Spinal cord (tissue), 10 donors: Measurements from ENCODE around the gene TBC1D8B. TPM values are rescaled to one million over a fixed set of nuclear protein-coding genes. Genes with fewer than 3 reads are reported as not detected.

Source experiments
- DNase-seq, 6 donors: peaks; one replicate each; pipeline versions ENCODE4 v3.0.0 to v3.0.0-alpha.2; 2013 to 2015; ENCODE audit warnings: low spot score in 6 of 6, low read depth in 4 of 6
- H3K27ac ChIP-seq: one replicate; pipeline ENCODE4 v1.5.1; 2013; ENCODE audit warnings: low read depth, low read length, control low read depth
- H3K27me3 ChIP-seq: one replicate; pipeline ENCODE4 v1.6.1; 2013; ENCODE audit warnings: low read length; ENCODE audit not compliant: control insufficient read depth, insufficient read depth
- H3K36me3 ChIP-seq: one replicate; pipeline ENCODE4 v1.6.1; 2013; ENCODE audit warnings: low read length; ENCODE audit not compliant: control insufficient read depth, insufficient read depth
- H3K4me1 ChIP-seq: one replicate; pipeline ENCODE4 v1.6.1; 2013; ENCODE audit warnings: low read length; ENCODE audit not compliant: control insufficient read depth, insufficient read depth
- H3K4me3 ChIP-seq: one replicate; pipeline ENCODE4 v1.5.1; 2013; ENCODE audit warnings: low read depth, low read length, control low read depth
- H3K9me3 ChIP-seq: one replicate; pipeline ENCODE4 v1.6.1; 2013; ENCODE audit warnings: low read length; ENCODE audit not compliant: control insufficient read depth, insufficient read depth
- WGBS: methylation state at CpG from one replicate; pipeline ENCODE4 v1.1.5; 2013; ENCODE audit warnings: missing lambda C conversion rate; ENCODE audit not compliant: insufficient coverage; 5-methylcytosine and 5-hydroxymethylcytosine counted together
- polyA plus RNA-seq, 2 donors: library from polyadenylated mRNA; unstranded; fragments of 120-200 nt; gene quantifications; one replicate each; pipeline ENCODE4 v1.2.1, GENCODE V29; 2013; ENCODE audit not compliant: insufficient read length in 2 of 2
- total RNA-seq, 2 donors: library from RNA; depleted of rRNA in 1 of 2; stranded (reverse); fragments of 120-200 nt in 1 of 2; fragments of >200 nt in 1 of 2; gene quantifications; one replicate each; pipeline versions ENCODE4 v1.2.3 to v1.2.4, GENCODE V29; 2013 to 2014
- donor health status: healthy.

Gene TBC1D8B
- total and polyA plus RNA-seq, 4 donors = 1.0 to 9.0 (median 2.8) TPM

DNA sequence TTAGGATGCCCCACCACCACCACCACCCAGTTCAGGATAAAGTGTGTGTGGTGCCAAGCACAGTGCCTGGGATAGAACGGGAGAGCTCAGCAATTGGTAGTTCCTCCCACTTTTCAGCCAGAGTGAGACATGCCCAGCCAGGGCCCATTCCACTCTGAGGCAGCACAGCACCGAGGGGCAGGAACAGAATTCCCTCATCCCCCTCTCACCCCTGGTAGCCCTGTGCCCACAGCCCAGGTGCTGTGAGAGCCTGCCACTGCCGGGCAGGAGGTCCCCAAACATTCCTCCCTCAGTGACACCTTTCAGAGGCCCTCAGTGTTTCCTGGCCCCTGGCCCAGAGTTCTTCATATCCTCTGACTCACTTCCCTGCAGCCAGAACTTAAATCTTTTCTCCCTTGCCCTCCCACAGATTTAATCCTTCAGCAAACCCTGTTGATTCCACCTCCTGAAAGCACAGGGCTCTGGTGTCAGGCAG lies 92.5 kb downstream of the TBC1D8B start:
- H3K27me3 ChIP-seq = peaks cover 11% of the 10 kb centered on the region
- no peaks in the 10 kb centered on the region for H3K4me1 ChIP-seq
- 57% methylated on average over 3 of the region's 3 CpGs for WGBS
- H3K27ac ChIP-seq = no peak overlapping the region
- no peak overlapping the region for H3K4me3 ChIP-seq
- no peaks in the 10 kb centered on the region for H3K36me3 ChIP-seq
- no peak for DNase-seq
- no peaks in the 10 kb centered on the region for H3K9me3 ChIP-seq

DNA sequence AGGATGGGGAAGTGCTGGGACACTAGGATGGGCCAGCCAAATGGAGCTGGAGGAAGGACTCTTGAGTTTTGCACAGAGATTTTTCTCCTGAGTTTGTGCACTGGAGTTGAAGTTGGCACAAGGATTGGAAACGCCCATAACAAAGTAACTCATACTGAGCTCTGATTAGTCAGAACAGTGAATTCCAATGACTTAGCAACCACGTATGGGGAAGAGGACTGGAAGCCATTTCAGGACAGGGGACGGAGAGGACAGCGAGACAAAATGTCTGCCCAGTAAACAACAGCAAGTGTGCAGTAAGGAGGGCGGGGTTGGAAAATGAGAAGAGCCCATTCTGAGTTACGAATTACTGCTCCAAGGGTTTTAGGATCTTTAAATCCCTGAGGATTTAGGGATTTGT lies 94.8 kb downstream of the TBC1D8B start:
- DNase-seq = no peak
- H3K4me3 ChIP-seq = no peak overlapping the region
- H3K27me3 ChIP-seq = peaks cover 11% of the 10 kb centered on the region
- no peaks in the 10 kb centered on the region for H3K9me3 ChIP-seq
- no peaks in the 10 kb centered on the region for H3K36me3 ChIP-seq
- H3K27ac ChIP-seq = no peak overlapping the region
- 57% methylated on average over 3 of the region's 6 CpGs for WGBS
- H3K4me1 ChIP-seq = no peaks in the 10 kb centered on the region

DNA sequence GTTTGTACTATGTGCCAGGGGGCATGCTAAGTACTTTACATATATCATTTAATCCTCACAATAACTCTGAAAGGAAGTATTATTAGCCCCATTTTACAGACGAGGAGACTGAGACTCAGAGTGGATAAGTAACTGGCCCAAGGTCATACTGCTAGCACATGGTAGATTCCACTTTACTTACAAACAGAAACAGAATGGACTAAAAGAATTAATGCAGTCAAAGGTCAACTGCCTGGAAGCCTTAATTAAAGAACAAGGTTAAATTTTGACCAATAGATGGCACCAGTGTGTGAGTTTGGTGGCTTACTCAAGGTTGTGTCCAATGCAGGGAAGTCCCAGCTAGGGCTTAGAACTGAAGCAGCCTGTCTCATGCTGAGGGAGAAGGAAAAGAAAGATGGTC lies 96.0 kb downstream of the TBC1D8B start:
- WGBS = no CpG with 5 or more reads among the region's 1 CpG
- H3K4me1 ChIP-seq = no peaks in the 10 kb centered on the region
- peak in 1 of 6 donors; percentile 20 for DNase-seq
- no peaks in the 10 kb centered on the region for H3K36me3 ChIP-seq
- H3K27ac ChIP-seq = no peak overlapping the region
- no peak overlapping the region for H3K4me3 ChIP-seq
- no peaks in the 10 kb centered on the region for H3K9me3 ChIP-seq
- H3K27me3 ChIP-seq = peaks cover 12% of the 10 kb centered on the region

DNA sequence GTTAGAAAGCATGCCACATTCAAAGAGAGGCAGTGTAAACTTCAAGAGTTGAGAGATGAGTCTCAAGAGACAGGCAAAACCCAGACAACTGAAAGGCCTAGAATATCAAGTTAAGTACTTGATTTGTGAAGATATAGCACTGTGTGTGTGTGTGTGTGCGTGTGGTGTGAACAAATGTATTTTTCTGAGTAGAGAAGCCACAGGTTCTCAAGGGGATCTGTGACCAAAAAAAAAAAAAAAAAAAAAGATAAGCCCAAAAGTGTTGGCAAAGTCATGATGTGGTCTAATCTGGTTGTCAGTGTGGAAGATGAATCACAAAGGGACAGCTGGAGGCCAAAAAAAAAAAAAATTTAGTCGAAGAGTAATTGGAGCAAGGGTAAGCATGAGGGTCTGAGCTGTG lies 96.8 kb downstream of the TBC1D8B start:
- Histone ChIP-seq H3K4me3 (no peak overlapping the region), H3K27me3 (peaks cover 12% of the 10 kb centered on the region), H3K36me3 (no peaks in the 10 kb centered on the region), H3K9me3 (no peaks in the 10 kb centered on the region), H3K27ac (no peak overlapping the region), H3K4me1 (peaks cover 5% of the 10 kb centered on the region)
- DNase-seq = no peak
- WGBS = 80% methylated on average over 1 of the region's 2 CpGs

DNA sequence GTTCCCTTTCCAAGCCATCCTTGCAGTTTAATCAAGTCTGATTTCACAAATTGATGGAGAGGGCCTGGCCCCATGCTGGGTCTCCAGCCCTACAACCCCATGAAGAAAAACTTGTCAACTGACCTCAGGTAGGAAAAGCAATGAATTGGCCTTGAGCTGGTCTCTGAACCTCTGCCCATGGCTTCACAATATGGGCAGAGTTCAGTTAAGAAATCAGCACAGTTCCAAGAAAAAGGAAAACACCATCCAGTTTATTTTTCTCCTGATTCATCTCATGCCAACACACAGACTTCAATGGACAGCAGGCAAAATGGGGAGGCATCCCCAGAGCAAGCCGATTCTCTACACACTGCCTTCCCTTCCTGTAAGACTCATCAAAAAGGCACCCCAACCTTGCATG lies 97.4 kb downstream of the TBC1D8B start:
- Histone ChIP-seq H3K27ac (no peak overlapping the region), H3K27me3 (peaks cover 11% of the 10 kb centered on the region), H3K4me3 (no peak overlapping the region), H3K9me3 (no peaks in the 10 kb centered on the region), H3K36me3 (no peaks in the 10 kb centered on the region), H3K4me1 (peaks cover 5% of the 10 kb centered on the region)
- no CpG with 5 or more reads among the region's 1 CpG for WGBS
- DNase-seq = no peak

DNA sequence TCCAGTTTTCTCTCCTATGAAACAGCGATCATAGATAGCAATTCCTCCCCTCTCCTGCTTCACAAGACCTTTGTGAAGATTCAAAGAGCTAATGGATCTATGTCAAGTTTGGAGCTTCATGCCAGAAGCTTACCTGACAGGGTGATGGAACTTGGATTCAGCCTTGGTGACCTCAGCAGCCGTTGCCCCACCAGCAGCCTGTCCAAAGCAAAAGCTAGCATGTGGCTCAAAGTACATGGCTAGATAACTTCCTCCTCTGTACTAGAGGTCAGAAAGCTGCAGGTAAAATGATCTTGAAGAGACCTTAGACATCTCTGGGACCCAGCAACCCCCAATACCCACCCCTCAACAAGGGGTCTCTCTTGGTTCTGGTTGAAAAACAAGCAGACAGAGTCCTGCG lies 98.9 kb downstream of the TBC1D8B start:
- Histone ChIP-seq H3K4me3 (no peak overlapping the region), H3K9me3 (no peaks in the 10 kb centered on the region), H3K36me3 (no peaks in the 10 kb centered on the region), H3K4me1 (peaks cover 14% of the 10 kb centered on the region), H3K27ac (no peak overlapping the region), H3K27me3 (peaks cover 12% of the 10 kb centered on the region)
- 95% methylated on average over 2 of the region's 3 CpGs for WGBS
- DNase-seq = no peak

DNA sequence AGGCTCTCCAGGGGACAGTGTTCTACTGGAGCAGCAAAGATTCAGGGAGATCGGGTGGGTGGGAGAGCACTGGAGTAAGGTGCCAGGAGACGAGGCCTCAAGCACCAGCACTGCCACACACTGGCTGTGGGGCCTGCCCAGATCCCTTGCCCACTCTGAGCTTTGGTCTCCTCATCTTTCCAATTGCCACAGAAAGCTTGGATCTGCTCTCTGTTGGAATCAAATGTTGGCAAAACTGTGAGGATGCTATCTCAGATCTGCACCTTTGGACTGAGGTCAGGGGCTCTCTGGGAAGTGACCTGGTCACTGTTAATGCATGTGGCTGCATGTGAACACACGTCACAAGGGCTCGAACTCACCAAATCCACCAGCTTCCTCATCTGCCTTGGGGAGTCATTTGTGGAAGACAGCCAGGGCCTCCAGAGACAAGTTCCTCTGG lies 99.3 kb downstream of the TBC1D8B start:
- Histone ChIP-seq H3K27ac (no peak overlapping the region), H3K9me3 (no peaks in the 10 kb centered on the region), H3K27me3 (peaks cover 12% of the 10 kb centered on the region), H3K36me3 (no peaks in the 10 kb centered on the region), H3K4me3 (no peak overlapping the region), H3K4me1 (peaks cover 16% of the 10 kb centered on the region)
- DNase-seq = no peak
- WGBS = 65% methylated on average over 2 of the region's 4 CpGs

DNA sequence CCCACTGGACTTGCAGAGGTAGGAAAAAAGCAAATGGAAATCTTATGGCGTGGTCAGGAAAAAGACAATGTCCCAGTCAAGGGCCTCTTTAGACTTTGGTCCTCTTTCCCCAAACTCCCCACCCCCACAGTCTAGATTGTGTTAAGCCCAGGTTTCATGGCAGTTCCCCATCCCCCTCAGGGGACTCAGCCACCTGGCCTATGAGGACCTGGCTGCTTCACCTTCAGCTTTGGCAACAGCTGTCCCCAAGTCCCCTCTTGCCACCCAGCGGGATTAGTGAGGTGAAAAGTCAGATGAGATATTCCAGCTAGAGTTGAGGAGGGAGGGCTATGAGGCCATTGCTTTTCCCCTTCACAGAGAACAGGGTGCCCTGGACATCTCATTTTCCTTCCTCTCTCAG lies 100.2 kb downstream of the TBC1D8B start:
- Histone ChIP-seq H3K36me3 (no peaks in the 10 kb centered on the region), H3K4me3 (no peak overlapping the region), H3K27ac (no peak overlapping the region), H3K4me1 (peaks cover 16% of the 10 kb centered on the region), H3K27me3 (peaks cover 12% of the 10 kb centered on the region), H3K9me3 (no peaks in the 10 kb centered on the region)
- no peak for DNase-seq
- 80% methylated on average over 1 of the region's 2 CpGs for WGBS

DNA sequence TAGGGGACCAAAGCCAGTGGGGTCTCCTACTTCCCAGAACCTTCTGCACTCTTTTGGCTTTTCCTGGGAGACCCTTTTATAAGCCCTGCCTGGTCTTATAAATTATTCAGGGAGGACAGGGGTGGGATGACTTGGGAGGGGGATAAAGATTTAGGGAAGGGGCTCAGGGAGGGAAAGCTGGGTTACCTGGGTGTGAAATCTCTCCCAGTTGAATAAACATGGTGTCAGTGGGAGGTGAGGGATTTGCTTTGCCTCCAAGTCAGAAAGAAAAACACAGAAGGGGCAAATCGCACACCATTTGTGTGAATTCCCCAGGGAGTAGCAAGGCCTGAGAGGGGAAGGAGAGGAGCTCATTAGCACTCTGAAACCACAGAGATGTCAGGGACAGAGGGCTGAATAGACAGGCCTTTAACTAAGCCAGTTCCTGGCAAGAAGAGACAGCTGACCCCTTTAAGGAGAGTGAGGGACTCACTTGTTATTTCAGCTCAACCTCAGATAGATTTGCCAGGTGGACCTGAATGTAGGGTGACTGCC lies 100.9 kb downstream of the TBC1D8B start, which contains the start of gene RIPPLY1:
Gene RIPPLY1, minus strand, starts transcription at position 51 of the 534 bp plus-strand sequence. CDS start 54 bp downstream, outside the sequence.
- no peaks in the 10 kb centered on the region for H3K9me3 ChIP-seq
- 36% methylated on average over 1 of the region's 1 CpG for WGBS
- H3K4me1 ChIP-seq = peaks cover 16% of the 10 kb centered on the region
- H3K27me3 ChIP-seq = peaks cover 12% of the 10 kb centered on the region
- H3K4me3 ChIP-seq = no peak within 1 kb of the TSS
- no peak within 1 kb of the TSS for H3K27ac ChIP-seq
- no peak for DNase-seq
- H3K36me3 ChIP-seq = no peaks in the 10 kb centered on the region

DNA sequence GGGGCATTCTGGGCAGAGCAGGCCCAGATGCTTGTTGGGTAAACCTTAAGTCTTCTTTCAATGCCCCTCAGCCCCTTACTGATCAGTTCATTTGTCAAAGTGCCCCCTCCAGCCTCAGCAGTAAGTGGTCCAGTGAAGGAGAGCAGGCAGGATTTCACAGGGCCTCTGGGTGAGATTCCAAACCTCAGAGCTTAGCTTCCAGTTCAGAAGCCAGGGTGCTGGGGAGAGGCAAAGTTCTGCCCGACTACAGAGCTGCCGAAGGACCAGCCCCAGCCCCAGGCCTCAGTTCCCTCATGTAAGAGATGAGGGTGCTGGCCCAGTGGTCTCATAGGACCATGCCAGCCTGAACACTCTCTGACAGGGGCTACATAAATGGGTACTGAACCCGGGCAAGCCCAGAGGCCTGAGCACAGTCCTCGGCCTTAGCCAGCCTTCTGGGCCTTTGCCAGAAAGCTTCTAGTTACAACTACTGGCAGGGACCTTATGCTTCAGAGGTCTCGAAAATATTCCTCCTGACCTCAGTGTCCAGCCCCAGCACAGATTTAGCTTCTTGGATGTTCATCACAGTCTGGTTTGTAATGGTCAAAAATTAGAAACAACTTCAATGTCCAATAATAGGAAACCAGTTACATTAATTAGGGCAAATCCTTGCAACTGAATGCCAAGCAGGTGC lies 101.5 kb downstream of the TBC1D8B start:
- peaks cover 14% of the 10 kb centered on the region for H3K27me3 ChIP-seq
- no peak for DNase-seq
- no peaks in the 10 kb centered on the region for H3K9me3 ChIP-seq
- H3K36me3 ChIP-seq = no peaks in the 10 kb centered on the region
- WGBS = 71% methylated on average over 4 of the region's 5 CpGs
- H3K4me3 ChIP-seq = no peak overlapping the region
- H3K27ac ChIP-seq = no peak overlapping the region
- peaks cover 16% of the 10 kb centered on the region for H3K4me1 ChIP-seq
